HG03103 (cell line): ENCODE results near the gene IRF2.

ENCODE experiments used
- ATAC-seq: cut with Tn5 transposase; IDR thresholded peaks from one replicate; pipeline ENCODE4 v1.9.1; 2021; ENCODE audit warnings: low read depth; ENCODE audit not compliant: unreplicated experiment

Gene IRF2

GRCh38 chr4:184475096-184475461 lies 729 bp upstream of the IRF2 start:
- ATAC-seq, result no peak

DNA sequence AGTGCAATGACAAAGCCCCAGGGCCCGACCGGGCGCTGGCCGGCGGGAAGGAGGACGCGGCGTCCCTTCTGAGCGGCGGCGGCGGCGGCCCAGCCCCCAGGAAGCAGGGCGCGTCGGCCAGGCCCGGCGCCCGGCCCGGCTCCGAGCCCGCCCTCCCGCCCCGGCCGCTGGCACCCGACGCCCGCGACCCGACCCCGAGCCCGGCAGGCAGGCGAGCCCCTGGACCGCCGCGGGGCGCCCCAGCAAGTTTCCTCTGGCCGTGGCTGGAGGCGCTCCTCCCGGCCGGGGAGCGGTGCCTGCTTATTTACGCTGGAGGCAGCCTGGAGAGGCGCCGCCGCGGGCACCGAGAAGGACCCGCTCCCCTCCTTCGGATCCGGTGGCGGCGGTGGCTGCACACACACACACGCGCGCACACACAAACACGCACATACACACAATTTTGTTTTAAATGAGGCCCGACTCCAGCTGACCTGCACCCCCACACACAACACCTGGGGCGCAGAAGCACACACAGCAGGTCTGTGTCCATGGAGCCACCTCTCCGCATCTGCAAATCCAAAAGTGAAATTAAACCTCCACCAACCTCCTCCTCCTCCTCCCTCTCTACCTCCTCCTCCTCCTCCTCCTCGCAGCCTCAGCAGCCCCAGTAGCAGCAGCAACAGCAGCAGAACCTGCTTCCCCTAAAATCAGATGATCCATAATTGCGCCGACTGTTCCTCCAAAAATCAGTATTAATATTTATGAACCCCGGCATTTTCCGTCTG lies 669 bp downstream of the IRF2 start:
- no peak for ATAC-seq

- ATAC-seq, result no peak
Observed at GRCh38 chr4:184472614-184473498, 1.5 kb downstream of the IRF2 start.

GRCh38 chr4:184471881-184472613 lies 2.3 kb downstream of the IRF2 start:
- ATAC-seq, result no peak

DNA sequence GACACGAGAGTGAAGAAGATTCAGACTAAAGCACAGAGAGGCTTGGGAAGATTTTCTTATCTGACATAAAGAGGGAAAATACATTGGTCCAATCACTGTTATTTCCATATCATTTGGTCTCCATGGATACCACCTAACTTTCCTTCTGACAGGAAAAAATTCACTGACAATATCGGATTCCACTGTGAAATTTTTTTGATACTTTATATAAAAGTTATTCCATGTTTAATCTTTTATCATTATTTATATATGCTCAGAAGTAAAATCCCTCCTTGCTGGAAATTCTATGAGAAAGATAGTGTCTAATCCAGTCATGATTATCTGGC lies 3.6 kb downstream of the IRF2 start:
- ATAC-seq, result no peak

- ATAC-seq, result no peak
Observed at GRCh38 chr4:184466634-184467033, 7.7 kb downstream of the IRF2 start.

DNA sequence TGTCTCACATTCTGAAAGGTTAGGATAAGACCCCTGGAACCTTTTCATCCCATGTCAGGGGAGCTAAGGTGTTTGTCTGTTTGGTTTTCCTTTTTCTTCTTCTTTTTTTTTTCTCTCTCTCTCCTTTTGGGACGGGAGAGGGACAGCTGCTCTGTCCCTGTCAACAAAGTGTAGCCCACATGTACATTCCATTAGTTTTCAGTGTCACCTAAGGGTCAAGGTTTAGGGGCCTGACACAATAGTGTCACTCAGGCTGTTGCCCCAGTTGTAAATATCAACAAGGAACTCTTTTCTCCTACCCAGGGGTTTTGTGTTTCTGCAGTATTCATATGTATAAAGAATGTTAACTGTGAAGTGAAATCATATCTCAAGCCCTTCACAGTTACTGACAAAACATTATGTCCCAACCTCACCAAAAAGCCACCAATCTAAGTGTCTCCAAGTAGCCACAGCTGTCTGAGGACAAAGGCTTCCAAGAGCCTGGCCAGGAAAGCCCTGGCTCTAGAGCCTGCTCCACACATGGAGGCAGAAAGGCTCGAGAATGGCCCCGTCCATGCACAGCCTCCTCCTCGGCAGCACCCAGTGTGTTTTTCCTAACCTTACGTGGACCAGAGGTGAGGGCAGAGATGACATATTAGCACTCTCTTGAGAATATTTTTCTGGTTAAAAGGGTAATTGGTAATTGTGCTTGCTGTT lies 9.4 kb downstream of the IRF2 start:
- no peak for ATAC-seq

DNA sequence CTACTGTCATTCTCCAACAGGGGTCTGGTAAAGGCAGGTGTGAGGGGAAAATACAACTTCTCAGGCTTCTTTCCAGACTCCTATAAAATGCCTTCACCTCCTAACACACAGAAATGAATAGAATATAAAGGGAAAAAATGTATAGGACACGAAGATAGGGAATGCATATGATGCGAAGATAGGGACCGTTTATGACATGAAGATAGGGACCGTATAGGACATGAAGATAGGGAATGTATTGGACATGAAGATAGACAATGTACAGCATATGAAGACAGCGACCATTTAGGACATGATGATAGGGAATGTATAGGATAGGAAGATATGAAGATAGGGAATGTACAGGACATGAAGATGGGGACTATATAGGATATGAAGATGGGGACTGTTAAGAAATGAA lies 10.5 kb downstream of the IRF2 start:
- no peak for ATAC-seq

GRCh38 chr4:184463158-184463557 lies 11.2 kb downstream of the IRF2 start:
- no peak for ATAC-seq

GRCh38 chr4:184462724-184463123 lies 11.6 kb downstream of the IRF2 start:
- no peak for ATAC-seq

DNA sequence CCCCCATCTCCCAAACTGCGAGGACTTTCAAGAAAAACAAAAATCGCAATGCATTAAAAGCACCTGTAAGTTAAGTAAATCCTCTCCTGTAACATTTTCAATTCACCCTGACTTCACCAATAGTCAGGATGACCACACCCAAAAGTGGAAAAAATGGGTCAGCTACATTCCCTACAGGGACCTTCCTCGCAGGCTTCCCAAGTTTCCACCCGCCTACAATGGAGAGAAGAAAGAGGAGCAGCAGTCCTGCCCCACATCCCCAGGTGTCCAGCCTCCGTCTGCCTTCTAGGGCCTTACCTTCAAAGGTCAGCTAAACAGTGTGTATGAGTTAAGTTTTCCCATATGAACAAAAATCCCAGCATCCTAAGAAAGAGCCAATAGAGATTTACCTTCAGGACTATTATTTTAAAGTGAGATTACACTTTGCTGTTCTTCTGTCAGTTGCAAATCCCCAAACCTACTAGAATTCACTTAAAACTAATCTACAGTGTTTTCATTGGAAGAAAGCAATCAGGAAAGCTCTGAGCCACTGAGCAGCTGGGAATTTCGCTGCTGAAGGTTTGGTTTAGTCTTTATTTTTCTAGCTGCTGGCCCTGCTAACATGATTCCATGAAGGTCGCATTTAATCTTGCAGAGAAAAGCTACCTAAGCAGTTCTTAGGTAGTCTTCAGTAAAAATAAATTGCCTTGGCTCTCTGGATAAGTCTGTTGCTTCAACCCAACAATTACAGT lies 12.5 kb downstream of the IRF2 start:
- ATAC-seq, result no peak

GRCh38 chr4:184460499-184461285 lies 13.7 kb downstream of the IRF2 start:
- no peak for ATAC-seq

DNA sequence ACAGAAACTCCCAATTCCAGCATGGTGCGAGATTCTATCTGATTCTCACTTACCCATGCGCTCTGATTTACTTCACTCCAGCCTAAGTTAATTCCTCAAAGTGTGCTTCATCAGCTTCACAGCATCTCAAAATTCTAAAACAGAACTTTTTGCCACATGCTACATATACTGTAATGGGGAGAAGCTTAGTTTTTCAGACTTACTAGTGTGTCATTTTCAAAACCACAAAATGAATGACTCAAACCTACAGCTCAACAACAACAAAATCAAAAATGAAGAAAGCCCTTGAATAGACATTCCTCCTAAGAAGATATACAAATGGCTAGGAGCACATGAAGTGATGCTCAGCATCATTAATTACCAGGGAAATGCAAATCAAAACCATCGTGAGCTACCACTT lies 14.9 kb downstream of the IRF2 start:
- no peak for ATAC-seq

DNA sequence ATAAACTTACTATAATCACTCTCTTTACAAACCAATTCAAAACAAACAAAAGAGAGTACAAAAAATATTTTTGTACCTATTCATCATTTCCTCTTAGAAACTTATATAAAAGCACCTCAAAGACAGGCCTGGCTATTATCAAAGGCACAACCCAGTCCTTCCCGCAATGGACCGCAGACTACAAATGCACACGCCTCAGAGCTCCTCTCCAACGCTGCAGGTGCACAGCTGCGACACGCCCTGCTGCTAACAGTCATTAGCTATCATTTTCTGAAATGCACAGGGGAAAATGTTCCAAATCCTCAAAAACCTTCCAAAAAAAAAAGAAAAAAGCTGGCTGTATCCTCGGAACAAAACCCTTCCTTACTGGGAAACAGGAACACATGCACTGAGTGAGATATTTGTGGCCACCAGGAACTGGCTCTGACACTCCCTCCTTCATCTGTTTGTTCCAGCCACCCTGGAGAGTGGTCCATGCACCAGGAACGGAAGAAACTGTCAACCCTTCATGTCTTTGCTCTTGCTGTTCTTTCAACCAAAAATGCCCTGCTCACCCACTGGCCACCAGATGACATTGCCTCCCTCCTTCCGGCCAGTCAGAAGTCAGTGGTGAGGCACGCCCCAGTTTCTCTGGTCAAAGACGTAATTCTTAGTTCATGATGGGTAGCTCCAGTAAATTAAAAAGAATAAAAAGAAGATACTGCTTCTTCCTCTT lies 16.7 kb downstream of the IRF2 start:
- ATAC-seq, result no peak

GRCh38 chr4:184456337-184456736 lies 18.0 kb downstream of the IRF2 start:
- no peak for ATAC-seq

- ATAC-seq, result no peak
Observed at GRCh38 chr4:184455299-184455698, 19.1 kb downstream of the IRF2 start.

DNA sequence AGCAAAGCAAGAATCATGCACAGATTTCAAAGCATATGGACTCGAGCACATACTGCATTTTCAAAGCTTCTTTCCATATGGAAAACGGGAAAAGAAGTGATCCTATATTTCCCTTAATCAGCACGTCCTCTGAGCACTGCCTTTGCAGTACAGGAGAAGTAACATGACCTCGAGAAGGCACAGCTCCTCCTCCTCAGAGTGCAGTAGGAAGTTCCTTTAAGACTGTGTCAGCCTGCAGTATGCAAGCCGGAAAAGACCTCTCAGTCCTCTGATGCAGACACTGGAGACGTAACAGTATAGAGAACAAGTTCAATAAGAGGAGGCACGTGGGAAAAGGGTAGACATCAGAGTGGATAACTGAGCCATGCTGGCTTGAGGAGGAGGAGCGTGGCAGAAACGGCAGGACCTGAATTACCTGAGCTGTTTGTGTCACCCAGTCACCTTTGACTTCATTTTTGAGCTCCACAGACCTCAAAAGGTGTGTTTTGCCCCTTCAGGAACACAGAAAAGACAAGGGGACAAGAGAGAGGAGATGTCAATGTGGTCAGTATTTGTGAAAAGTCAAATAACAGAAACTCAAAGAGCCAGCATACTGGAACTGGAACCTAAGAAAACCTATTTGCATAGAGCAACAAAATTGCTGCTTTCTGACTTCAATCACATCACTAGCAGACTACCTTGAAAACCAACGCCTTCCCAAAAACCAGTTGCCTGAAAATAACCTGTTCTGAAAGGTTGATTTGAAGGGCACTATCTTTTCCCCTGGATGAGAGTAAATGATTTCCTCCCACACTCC lies 20.8 kb downstream of the IRF2 start:
- peak; percentile 66 for ATAC-seq

DNA sequence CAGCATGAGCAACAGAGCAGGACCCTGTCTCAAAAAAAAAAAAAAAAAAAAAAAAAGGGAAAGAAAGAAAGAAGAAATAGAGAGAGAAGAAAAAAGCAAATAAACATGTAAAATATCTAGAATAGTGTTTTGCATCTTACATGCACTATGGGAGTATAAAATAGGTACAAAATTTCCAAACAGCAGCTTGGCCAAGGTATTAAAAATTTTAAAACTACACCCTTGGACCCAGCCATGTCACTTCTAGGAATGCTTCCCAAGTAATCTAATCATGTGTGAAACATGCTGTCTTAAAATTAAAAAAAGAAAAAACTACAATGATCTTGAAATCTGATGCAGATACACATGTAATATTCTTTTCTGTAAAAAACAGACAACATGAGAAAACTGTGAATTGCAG lies 21.6 kb downstream of the IRF2 start:
- ATAC-seq, result no peak
